ENCODE results near the gene PHACTR2. TPM values are rescaled to one million over a fixed set of nuclear protein-coding genes. Genes with fewer than 3 reads are reported as not detected.

PHACTR2 gene
- total and polyA plus RNA-seq, 11 donors: 10.2 to 101 (median 67.9) TPM

DNA sequence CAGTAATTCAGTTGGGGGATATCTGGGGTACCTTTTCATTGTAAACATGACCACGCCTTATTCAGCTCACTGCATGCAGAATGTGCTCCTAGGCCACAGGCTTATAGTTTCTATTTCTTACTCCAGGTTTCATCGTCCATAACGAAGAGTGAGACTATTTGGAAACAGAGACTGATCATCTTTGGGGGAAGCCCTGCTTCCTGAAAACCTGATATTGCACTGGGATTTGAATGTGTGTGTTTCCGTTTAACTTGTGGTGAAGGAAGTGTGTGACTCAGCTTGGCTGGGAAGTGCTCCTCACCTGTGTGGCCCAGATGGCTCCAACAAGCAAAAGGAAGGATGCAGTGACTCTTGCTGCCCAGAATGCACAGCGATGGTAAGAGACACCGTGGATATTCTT lies 145.8 kb downstream of the PHACTR2 start:
- H3K4me1 ChIP-seq: peaks cover 0 to 11% (median 0%) of the 10 kb centered on the region in 12 donors
- no peak for DNase-seq
- H3K9me3 ChIP-seq: no peaks in the 10 kb centered on the region
- peak in 1 of 4 donors; percentile 74 for ATAC-seq
- H3K4me3 ChIP-seq: no peak overlapping the region
- H3K27ac ChIP-seq: peak overlapping the region in 1 of 12 donors; percentile 47
- no peaks in the 10 kb centered on the region for H3K27me3 ChIP-seq
- peaks cover 0 to 62% (median 36%) of the 10 kb centered on the region in 9 donors for H3K36me3 ChIP-seq
- TF ChIP-seq, protein P1, sequence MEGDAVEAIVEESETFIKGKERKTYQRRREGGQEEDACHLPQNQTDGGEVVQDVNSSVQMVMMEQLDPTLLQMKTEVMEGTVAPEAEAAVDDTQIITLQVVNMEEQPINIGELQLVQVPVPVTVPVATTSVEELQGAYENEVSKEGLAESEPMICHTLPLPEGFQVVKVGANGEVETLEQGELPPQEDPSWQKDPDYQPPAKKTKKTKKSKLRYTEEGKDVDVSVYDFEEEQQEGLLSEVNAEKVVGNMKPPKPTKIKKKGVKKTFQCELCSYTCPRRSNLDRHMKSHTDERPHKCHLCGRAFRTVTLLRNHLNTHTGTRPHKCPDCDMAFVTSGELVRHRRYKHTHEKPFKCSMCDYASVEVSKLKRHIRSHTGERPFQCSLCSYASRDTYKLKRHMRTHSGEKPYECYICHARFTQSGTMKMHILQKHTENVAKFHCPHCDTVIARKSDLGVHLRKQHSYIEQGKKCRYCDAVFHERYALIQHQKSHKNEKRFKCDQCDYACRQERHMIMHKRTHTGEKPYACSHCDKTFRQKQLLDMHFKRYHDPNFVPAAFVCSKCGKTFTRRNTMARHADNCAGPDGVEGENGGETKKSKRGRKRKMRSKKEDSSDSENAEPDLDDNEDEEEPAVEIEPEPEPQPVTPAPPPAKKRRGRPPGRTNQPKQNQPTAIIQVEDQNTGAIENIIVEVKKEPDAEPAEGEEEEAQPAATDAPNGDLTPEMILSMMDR (IDR thresholded peaks at IDR 0.05): no peak
- TF ChIP-seq POLR2A (IDR thresholded peaks at IDR 0.05): no peak
- intact Hi-C loops (cut with DNase I): no loop called here
- WGBS, 4 donors: 64 to 74% (median 73%) methylated on average over 6 of the region's 6 CpGs

DNA sequence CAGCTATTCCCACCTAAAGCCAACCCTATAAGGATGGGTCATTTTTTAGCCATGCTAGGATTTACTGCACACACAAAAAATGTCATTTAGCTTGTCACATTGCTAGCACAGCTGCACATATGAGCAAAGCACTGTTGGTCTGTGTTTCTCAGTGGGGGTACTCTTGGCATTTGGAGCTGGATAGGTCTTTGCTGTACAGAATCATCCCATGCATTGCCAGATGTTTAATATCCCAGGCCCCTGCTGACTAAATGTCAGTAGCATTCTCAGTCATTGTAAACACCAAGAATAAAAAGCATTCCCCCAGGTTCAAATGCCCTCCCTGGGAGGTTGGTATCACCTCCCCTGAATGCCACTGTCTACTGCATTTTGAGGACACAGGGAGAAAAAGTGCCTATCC lies 150.8 kb downstream of the PHACTR2 start:
- H3K4me1 ChIP-seq: no peaks in the 10 kb centered on the region
- no peaks in the 10 kb centered on the region for H3K27me3 ChIP-seq
- no peak overlapping the region for H3K4me3 ChIP-seq
- ATAC-seq: no peak
- H3K36me3 ChIP-seq: peaks cover 0 to 68% (median 16%) of the 10 kb centered on the region in 9 donors
- H3K27ac ChIP-seq: no peak overlapping the region
- DNase-seq: no peak
- intact Hi-C loops (cut with DNase I): no loop called here
- TF ChIP-seq, protein P1 (IDR thresholded peaks at IDR 0.05): no peak
- TF ChIP-seq POLR2A (IDR thresholded peaks at IDR 0.05): no peak
- no peaks in the 10 kb centered on the region for H3K9me3 ChIP-seq

- Histone ChIP-seq H3K4me3 (no peak overlapping the region), H3K27me3 (no peaks in the 10 kb centered on the region), H3K36me3 (peaks cover 0 to 5% (median 0%) of the 10 kb centered on the region in 9 donors), H3K9me3 (no peaks in the 10 kb centered on the region), H3K27ac (no peak overlapping the region), H3K4me1 (no peaks in the 10 kb centered on the region)
- ATAC-seq (no peak), DNase-seq (no peak)
- intact Hi-C loops (cut with DNase I): loop anchor here in 1 of 10 donors (5.0 kb wide), 1 partner anchor 176 kb away; no protein-coding TSS in a partner anchor
- WGBS, 4 donors: 88 to 97% (median 93%) methylated on average over 2 of the region's 2 CpGs
- TF ChIP-seq, protein P1 (IDR thresholded peaks at IDR 0.05): no peak
- TF ChIP-seq POLR2A (IDR thresholded peaks at IDR 0.05): no peak
Observed at GRCh38 chr6:143836150-143836549, 158.4 kb downstream of the PHACTR2 start.

DNA sequence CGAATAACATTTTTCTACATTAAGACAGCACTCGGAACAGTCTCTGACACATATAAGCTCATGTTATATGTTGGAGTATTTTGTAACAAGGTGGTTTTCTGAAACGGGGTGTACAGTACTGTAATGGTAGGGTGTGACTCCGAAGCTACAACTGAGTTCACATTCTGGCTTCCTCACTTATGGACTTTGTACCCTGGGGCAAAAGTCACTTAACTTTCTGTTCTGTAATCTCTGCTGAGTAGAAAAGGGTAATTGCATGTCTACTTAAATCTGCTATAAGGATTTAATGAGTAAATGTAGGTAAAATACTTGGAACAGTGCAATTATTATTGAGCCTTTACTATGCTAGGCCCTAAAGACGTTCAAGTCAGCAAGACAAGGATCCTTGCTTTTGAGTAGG lies 160.6 kb downstream of the PHACTR2 start:
- intact Hi-C loops (cut with DNase I): loop anchor here in 1 of 10 donors (5.0 kb wide), 1 partner anchor 174 kb away; no protein-coding TSS in a partner anchor
- peaks cover 0 to 7% (median 0%) of the 10 kb centered on the region in 12 donors for H3K4me1 ChIP-seq
- no peaks in the 10 kb centered on the region for H3K9me3 ChIP-seq
- H3K27ac ChIP-seq: no peak overlapping the region
- WGBS, 4 donors: 87 to 91% (median 90%) methylated on average over 5 of the region's 5 CpGs
- no peaks in the 10 kb centered on the region for H3K27me3 ChIP-seq
- H3K4me3 ChIP-seq: no peak overlapping the region
- DNase-seq (no peak), ATAC-seq (no peak)
- H3K36me3 ChIP-seq: no peaks in the 10 kb centered on the region
- TF ChIP-seq, protein P1 (IDR thresholded peaks at IDR 0.05): no peak
- TF ChIP-seq POLR2A (IDR thresholded peaks at IDR 0.05): no peak

Measured in heart left ventricle (tissue), 16 donors.